Measurements from ENCODE around the gene COLGALT1.
A peak's percentile ranks its signal among the peaks of the same experiment; 100 is the strongest.
"Not testable (repeated sequence)": the region's sequence is repeated elsewhere in the genome, so short reads cannot be mapped to it uniquely, and the experiment has no call there.

COLGALT1 gene

DNA sequence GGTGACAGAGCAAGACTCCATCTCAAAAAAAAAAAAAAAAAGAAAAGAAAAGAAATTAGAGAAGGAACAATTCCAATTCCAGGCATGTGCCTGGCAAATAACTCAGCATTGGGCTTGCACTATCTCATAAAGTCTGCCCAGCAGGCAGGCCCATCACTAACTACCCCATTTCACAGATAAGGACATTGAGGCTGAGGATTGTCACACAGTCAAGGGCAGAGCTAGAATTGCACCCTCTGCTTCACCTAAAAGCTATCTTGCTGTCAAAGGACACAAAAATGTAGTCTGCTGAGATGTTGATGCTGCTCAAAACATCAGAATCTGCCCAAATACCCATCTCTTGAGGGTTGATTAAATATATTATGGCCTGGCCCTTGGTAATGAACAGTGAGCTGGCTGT, 20.7 kb upstream of the COLGALT1 start:
- no peak for DNase-seq

DNA sequence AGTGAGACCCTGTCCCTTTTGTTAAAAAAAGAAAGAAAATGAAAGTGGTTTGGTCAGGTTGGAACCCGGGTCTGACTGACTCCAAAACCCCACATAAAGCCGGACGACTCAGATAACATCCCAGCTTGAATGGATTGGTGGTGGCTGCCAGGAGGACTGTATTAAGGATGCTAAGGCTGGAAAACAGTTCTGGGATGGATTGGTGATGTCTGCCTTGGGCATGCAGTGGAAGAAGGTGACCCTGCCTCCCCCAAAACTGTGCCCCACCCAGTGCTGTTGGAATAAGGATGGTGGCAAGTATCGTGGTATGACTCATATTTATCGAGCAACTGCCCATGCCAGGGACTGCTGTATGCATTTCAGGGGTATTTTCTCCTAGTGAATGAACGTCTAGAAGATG, 18.5 kb upstream of the COLGALT1 start:
- no peak for DNase-seq

DNA sequence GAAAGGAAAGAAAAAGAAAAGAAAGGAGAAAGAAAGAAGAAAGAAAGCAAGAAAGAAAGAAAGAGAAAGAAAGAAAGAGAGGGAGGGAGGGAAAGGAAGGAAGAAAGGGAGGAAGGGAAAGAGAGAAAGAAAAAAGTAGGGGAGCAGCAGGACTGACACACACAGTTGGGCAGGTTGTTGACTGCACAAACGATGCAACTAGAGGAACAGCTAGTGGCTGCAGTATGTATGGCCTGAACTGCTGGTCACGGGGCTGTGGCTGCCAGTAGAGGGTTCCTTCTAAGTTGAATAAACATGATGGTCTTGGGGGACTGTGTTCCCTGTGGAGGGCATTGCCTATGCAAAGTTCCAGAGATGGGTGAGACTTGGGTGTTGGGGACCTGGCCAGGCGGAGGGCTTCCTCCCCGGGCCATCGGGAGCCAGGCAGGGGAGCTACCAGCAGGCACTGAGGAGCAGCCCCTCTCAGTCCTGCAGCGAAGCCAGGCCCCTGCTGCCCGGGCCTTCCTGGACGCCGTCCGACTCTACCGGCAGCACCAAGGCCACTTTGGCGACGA, 16.7 kb upstream of the COLGALT1 start:
- DNase-seq = no peak

DNA sequence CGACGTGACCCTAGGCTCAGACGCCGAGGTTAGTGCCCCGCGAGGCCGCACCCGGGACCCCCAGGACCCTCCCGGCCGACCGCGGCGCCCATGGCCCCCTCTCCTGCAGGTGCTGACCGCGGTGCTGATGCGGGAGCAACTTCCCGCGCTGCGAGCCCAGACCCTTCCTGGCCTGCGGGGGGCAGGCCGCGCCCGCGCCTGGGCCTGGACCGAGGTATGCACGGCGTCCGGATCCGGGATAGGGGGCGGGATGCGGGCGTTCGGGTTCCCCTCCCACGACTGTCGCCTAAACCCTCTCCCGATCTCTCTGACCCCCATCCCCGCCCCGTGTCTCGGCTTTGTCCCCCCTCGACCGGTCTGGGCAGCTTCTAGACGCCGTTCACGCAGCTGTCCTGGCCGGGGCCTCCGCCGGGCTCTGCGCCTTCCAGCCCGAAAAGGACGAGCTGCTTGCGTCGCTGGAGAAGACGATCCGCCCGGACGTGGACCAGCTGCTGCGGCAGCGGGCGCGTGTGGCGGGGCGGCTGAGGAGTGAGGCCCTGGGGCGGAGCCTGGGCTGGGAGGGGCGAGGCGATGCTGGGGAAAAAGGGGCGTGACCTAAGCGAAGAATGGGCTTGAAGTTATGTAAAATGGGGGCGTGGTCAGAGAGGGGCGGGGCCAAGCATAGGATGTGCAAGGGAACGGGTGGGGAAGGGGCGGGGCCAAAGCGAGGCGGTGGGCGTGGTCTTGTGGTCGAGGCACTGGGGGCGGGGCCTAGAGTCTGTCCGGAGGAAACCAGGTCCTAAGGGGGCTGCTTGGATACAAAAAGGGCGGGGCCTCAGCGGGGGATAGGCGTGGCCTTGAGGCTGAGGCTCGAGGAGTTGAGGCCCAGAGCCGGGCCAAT, 16.0 kb upstream of the COLGALT1 start:
- peak; percentile 98 for DNase-seq

GRCh38 chr19:17540174-17540573, 15.3 kb upstream of the COLGALT1 start:
- DNase-seq = no peak

DNA sequence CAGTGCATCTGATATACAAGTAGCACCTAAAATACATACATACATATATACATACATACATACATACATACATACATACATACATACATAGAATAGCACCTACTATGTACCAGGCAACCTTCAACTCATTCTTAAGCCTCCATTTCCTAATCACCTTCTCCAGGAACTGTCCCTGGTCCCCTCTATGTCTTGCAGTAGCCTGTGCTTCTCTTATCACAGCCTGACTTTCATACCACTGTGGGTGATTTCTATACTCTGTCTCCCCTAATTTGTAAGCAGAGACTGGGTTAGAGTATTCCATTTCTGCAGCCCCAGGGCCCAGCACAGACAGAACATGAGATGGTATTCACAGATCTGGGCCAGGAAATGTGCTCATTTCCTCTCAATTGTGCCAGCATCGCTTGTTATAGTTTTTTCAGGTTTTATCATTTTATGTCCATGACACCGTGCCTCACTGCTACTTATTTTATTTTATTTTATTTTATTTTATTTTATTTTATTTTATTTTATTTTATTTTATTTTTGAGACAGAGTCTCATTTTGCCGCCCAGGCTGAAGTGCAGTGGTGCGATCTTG, 14.2 kb upstream of the COLGALT1 start:
- no peak for DNase-seq

DNA sequence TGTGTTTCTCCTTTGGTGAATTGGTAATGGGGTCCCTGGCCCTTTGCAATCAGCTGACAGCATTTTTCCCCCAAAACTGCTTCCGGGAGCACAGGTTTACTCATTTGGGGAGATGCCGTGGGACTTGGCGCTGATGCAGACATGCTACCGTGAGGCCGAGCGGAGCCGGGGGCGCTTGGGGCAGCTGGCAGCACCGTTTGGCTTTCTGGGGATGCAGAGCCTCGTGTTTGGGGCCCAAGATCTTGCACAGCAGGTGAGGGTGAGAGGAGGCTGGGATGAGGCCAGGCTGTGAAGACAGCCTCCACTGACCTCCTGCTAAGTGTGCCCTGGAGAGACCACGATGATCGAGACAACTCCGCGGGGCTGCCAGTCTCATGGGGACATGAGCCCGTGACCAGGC, 13.4 kb upstream of the COLGALT1 start:
- DNase-seq = no peak

- no peak for DNase-seq
These were observed 12.5 kb upstream of the COLGALT1 start for GRCh38 chr19:17542793-17543582.

DNA sequence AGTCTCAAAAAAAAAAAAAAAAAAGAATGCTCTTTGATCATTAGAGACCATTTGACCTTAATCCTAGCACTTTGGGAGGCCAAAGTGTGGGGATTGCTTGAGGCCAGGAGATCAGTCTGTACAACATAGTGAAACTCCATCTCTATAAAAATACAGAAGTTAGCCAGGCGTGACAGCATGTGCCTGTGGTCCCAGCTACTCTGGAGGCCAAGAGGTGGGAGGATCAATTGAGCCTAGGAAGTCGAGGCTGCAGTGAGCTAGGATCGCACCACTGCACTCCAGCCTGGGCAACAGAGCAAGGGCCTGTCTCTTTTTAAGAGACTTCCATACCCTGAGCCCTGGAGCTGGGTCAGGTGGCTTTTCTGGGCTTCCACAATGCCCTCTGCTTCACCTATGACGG, 11.5 kb upstream of the COLGALT1 start:
- DNase-seq = no peak

GRCh38 chr19:17544418-17544817, 11.0 kb upstream of the COLGALT1 start:
- DNase-seq = no peak

DNA sequence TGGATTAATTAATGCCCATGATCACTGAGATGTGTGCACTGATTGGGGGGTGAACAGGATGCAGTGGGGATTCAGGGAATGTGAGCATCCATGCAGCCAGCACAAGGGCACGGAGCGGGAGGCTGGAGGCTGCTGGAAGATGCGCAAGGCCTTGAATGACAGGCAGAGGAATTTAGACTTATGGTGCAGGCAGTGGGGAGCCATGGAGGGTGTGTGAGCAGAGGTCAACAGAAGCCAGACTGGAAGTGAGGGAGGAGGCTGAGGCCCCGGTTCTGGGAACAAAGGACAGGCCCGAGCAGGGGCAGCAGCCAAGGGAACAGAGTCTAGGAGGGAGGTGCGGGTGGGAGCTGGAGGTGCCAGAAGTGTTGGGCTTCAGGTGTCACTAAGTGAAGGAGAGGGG, 7.3 kb upstream of the COLGALT1 start:
- DNase-seq = no peak

- no peak for DNase-seq
These were observed 6.2 kb upstream of the COLGALT1 start for GRCh38 chr19:17549085-17549740.

DNA sequence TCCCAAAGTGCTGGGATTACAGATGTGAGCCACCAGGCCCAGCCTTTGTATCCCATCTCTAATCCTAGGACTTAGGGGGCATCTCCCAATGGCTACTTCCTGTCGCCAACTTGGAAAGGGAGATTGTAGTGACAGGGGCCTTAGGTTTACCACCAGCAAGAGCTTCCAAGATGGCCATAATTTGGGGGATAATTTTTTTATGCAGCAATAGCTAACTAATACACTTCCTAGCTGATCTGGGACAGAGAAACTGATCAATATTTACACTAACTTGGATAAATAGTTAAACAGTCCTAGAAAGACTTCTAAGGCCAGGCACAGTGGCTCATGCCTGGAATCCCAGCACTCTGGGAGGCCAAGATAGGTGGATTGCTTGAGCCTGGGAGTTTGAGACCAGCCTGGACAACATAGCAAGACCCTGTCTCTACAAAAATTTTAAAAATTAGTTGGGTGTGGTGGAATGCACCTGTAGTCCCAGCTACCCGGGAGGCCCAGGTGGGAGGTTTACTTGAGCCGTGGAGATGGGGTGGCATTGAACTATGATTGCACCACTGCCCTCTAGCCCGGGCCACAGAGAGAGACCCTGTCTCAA, 5.3 kb upstream of the COLGALT1 start:
- no peak for DNase-seq

GRCh38 chr19:17552735-17553134, 2.7 kb upstream of the COLGALT1 start:
- DNase-seq = not testable (repeated sequence)

DNA sequence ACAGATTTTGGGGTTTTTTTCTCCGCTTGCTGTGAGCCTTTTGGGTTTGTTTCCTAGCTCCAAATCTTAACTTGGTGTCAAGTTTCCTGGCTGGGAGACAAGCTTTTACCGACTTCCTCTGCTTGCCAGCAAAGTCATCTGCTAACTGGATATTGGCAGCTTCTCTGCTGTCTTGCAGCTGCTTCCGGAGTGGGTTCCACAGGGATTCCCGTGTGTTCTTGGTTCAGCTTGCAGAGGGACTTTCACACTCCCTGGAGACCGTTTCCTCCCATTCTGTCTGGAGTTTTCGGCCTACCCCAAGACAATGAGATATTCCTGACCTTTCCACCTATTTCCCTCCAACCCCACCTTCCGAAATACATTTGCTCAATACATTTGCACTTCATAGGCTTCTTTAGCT, 2.2 kb upstream of the COLGALT1 start:
- DNase-seq = no peak

DNA sequence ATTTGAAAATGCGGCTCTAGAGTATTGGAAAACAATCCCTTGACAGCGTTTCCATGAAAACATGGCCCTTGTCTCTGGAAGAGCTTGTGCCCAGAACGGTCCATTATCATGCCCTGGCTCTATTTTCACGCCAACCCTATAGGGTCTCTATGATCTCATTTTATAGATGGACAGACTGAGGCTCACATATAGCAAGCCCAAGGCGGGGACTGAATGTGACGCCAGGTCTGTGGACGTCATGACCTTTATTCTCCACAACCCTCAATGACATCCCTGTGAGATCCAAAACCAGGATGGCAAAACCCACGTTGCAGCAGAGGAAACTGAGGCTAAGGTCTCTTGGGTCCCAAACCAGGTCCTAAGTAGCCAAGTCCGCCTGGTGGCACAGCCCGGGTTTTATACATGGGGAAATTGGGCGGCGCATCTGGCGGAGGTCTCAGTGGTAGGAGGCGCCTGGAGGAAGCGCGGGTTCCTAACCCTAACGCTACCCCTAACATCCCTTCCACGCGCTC, 425 bp upstream of the COLGALT1 start:
- no peak for DNase-seq

DNA sequence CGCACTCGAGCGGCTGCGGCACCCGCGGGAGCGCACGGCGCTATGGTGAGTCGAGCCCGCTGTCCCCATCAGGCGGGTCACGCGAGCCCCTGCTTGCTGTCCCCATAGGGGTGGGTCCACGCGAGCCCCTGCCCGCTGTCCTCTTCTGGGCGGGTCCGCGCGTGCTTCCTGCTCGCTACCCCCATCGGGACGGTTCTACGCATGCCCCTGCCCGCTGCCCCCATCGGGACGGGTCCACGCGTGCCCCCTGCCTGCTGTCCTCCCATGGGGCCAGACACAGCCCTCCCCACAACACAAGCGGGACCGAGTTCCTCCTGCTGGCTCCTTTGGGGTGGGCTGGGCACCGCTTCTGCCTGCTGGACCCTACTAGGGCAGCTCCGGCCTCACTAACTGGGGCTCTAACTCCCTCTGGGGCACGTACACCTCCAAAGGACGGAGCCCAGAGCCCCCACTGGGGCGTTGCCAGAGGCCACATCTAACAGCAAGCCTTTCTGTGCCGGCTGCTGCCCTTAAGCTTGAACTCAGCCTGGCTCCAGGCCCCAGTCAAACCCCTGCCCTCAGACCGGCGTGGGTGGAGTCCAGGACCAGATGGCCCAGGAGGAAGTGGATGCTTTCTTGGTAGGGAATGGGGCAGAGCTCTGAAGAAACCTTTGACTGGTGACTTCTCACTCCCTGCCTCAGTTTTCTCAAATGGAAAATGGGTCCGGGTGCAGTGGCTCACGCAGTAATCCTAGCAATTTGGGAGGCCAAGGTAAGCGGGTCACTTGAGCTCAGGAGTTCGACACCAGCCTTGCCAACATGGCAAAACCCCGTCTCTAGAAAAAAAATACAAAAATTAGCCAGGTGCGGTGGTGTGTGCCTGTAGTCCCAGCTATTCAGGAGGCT, 722 bp downstream of the COLGALT1 start:
- peak; percentile 42 to 49 for DNase-seq

GRCh38 chr19:17556995-17557394, 1.5 kb downstream of the COLGALT1 start:
- DNase-seq = no peak

GRCh38 chr19:17557466-17557865, 2.0 kb downstream of the COLGALT1 start:
- no peak for DNase-seq

- no peak for DNase-seq
These were observed 4.8 kb downstream of the COLGALT1 start for GRCh38 chr19:17560205-17560595.

- DNase-seq = no peak
These were observed 6.6 kb downstream of the COLGALT1 start for GRCh38 chr19:17562097-17562496.
